ENCODE measurements around the gene SLC5A2.

- TF ChIP-seq POLR2A (IDR thresholded peaks at IDR 0.05; ENCODE audit: low read length) (no peak), CTCF (IDR thresholded peaks at IDR 0.05) (no peak), MYC (IDR thresholded peaks at IDR 0.05; ENCODE audit: borderline replicate concordance, low read length) (no peak), USF2 (IDR thresholded peaks at IDR 0.05) (no peak), BHLHE40 (IDR thresholded peaks at IDR 0.05; ENCODE audit: low read depth, low read length) (no peak), JUN (IDR thresholded peaks at IDR 0.05) (no peak), SREBF2 (IDR thresholded peaks at IDR 0.05) (no peak)
Observed at GRCh38 chr16:31527734-31528274, 44.9 kb downstream of the SLC5A2 start, which contains the start of gene AHSP.
